Activated CD4-positive, alpha-beta T cell treated with anti-CD3 and anti-CD28 coated beads for 36 hours (primary cell): ENCODE results near the gene PXDN. TPM values are rescaled to one million over a fixed set of nuclear protein-coding genes. Genes with fewer than 3 reads are reported as not detected.

ENCODE experiments used
- ATAC-seq: fragments of 200-7000 bp; cut with Tn5 transposase; one replicate; pipeline ENCODE4 v1.10.0; 2021; ENCODE audit warnings: mild to moderate bottlenecking, moderate library complexity
- CTCF ChIA-PET: fragments of 350-600 bp; sonication (Branson Sonifier 250); formaldehyde crosslinking; loops from one replicate; lab custom pipeline; 2021; ENCODE audit warnings: antibody characterized with exemption; lab: Charles Lee
- POLR2A ChIA-PET: fragments of 350-600 bp; sonication (Branson Sonifier 250); formaldehyde crosslinking; loops from one replicate; lab custom pipeline; 2021; ENCODE audit warnings: antibody characterized with exemption, inconsistent platforms; lab: Charles Lee
- DNase-seq: peaks from one replicate; pipeline ENCODE4 v3.0.0-alpha.2; 2020
- H3K27ac Mint-ChIP-seq: one replicate; pipeline ENCODE4 v1.8.0; 2021; ENCODE audit warnings: mixed read lengths
- H3K27me3 Mint-ChIP-seq: one replicate; pipeline ENCODE4 v1.8.0; 2021; ENCODE audit warnings: mixed read lengths
- H3K36me3 Mint-ChIP-seq: one replicate; pipeline ENCODE4 v1.8.0; 2021; ENCODE audit warnings: low read depth, mixed read lengths
- H3K4me1 Mint-ChIP-seq: one replicate; pipeline ENCODE4 v1.8.0; 2021; ENCODE audit warnings: mixed read lengths
- H3K4me3 Mint-ChIP-seq: one replicate; pipeline ENCODE4 v1.8.0; 2021; ENCODE audit warnings: mild to moderate bottlenecking, moderate library complexity, mixed read lengths
- H3K9me3 Mint-ChIP-seq: one replicate; pipeline ENCODE4 v1.8.0; 2021; ENCODE audit warnings: low read depth, mixed read lengths
- intact Hi-C, 2 experiments: fragments of 100-400 bp; cut with DNase I in 1 of 2; cut with micrococcal nuclease in 1 of 2; formaldehyde crosslinking; loops; one replicate each; pipeline versions ENCODE4 v1.14.2 to v1.15.1; 2022 to 2024; cut with DNase I, micrococcal nuclease
- total RNA-seq, 2 experiments: library from RNA; stranded (reverse); gene quantifications; one replicate each; pipeline ENCODE4 v1.2.3, GENCODE V29; 2021

The PXDN gene
- total RNA-seq, 2 experiments from 2014 or later = 0.37 to 0.81 TPM

DNA sequence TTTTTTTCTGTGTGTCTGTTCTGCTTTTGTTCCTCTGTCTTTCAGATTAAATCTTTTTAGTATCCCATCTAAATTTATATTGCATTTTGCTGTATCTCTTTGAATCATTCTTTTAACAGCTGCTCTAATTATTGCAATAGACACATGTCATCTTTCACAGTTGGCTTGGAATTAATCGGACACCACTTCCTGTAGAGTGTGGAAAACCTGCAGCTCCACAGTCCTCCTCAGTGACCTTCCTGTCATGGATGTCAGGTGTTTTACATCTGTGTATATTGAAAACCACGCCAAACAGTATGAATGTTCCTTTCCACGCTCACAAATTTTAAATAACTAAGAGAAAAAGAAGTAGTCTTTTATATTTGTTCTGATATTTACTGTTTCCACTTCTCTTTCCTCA, 135.3 kb downstream of the PXDN start:
- no peaks in the 10 kb centered on the region for H3K9me3 Mint-ChIP-seq
- H3K27ac Mint-ChIP-seq = no peak overlapping the region
- no peaks in the 10 kb centered on the region for H3K36me3 Mint-ChIP-seq
- no peaks in the 10 kb centered on the region for H3K4me1 Mint-ChIP-seq
- intact Hi-C loops = no loop called here
- no peak for DNase-seq
- peaks cover 15% of the 10 kb centered on the region for H3K27me3 Mint-ChIP-seq
- no peak for ATAC-seq
- ChIA-PET POLR2A (no interaction called here), CTCF (interaction anchor here (0.6 kb wide), 1 partner anchor 121 kb away, joined by 3 read pairs; no protein-coding TSS in a partner anchor)
- no peak overlapping the region for H3K4me3 Mint-ChIP-seq

DNA sequence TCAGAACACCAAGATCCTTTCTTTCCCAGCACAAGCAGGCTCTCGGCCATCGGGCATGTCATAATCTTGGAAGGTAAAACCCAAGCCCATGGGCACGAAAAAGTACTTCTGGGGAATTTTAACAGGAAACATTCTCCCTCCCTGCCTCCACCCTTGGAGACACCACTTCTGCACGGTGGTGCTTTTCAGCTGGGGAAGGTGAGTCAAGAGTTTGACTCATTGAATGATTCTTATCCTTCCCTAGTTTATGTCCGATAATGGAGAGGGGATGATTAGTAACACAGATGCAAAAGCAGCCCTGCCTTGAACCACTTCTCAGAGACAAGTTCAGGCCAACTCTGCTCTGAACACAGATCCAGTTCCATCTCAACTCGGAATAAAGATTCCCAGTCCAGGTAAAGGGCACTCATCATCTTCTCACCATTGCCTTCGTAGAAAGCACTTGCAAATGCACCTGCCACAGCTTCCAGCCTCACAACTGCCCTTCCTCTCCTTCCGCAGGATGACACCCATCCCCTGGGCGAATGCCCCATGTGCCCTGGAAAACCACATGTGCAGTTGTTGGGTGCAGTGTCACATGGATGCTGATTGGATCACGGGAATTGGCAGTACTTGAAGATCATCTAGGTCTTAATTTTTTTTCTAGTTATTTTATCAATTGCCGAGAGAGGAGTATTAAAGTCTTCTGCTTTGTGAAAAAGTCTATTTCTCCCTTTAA, 136.2 kb downstream of the PXDN start:
- peaks cover 15% of the 10 kb centered on the region for H3K27me3 Mint-ChIP-seq
- DNase-seq = no peak
- no peak overlapping the region for H3K4me3 Mint-ChIP-seq
- ChIA-PET CTCF (no interaction called here), POLR2A (no interaction called here)
- H3K9me3 Mint-ChIP-seq = no peaks in the 10 kb centered on the region
- H3K36me3 Mint-ChIP-seq = no peaks in the 10 kb centered on the region
- ATAC-seq = no peak
- no peak overlapping the region for H3K27ac Mint-ChIP-seq
- no peaks in the 10 kb centered on the region for H3K4me1 Mint-ChIP-seq
- intact Hi-C loops = no loop called here

DNA sequence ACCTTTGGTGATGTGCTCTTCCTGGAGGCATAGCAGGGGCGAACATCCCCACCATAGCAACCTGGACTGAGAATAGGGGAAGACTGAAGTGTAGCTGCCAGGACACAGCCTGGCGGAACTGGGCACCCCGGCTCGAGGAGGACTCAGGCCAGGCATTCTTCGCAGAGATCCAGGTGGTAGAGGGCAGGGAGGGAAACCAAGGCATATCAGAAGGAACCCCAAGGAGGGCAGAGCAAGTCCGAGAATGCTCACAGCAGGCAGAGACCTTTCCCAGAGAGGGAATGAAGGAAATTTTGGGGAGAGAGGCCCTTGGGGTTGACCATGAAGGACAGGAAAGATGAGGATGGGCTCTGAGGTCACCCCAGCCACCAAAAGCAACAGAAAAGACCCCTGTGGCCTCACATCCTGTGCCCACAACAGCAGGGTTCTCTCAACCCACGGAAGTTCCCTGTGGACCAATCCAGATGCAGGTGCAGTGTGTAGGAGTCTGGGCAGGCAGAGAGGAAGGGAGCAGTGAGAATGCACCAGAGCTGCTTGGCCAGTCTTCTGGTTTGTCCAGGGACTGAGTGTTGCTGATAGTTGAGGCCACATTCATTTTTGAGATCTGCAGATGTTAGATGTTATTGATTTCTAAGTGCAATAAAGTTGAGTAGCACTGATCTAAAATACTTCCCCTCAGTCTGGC, 136.9 kb downstream of the PXDN start:
- H3K36me3 Mint-ChIP-seq = no peaks in the 10 kb centered on the region
- ATAC-seq = no peak
- H3K27ac Mint-ChIP-seq = no peak overlapping the region
- H3K27me3 Mint-ChIP-seq = peaks cover 12% of the 10 kb centered on the region
- ChIA-PET CTCF (no interaction called here), POLR2A (no interaction called here)
- H3K9me3 Mint-ChIP-seq = no peaks in the 10 kb centered on the region
- H3K4me3 Mint-ChIP-seq = no peak overlapping the region
- intact Hi-C loops = no loop called here
- H3K4me1 Mint-ChIP-seq = no peaks in the 10 kb centered on the region
- DNase-seq = no peak

DNA sequence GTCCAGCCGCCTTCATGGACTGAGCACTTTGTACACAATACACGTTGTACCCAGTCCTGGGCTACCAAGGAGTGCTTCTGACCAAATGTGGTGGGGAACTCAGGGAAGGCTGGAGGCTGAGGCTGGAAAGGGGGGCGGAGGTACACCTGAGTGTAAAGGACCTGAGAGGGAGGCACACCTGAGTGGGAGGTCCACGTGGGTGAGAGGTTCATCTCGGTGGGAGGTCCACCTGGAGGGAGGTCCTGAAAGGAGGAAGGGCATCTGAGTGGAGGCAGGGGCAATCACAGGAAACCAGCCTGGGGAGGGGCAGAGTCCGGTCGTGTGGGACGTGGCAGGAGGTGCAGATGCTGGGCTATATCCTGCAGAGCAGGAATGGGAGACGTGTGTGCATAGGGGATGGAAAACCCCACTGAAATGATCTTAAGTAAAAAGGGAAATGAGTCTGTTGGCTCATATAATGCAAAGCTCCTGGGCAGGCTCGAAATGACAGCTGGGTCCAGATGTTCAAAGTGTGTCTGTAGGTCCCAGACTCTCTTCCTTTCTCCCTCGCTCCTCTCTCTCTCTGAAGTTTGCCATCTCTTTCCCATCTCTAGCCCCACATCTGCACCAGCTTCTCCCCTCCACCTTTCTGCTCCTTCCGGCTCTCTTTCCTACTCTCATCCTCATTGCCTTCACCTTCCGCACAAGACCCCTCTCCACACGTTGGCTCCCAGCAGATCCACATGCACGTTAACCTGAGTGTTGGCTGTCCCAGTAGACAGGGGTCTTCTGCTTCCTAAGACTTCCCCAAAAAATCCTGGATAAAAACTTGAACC, 137.7 kb downstream of the PXDN start:
- Mint-ChIP-seq H3K27ac (no peak overlapping the region), H3K27me3 (peaks cover 12% of the 10 kb centered on the region), H3K9me3 (no peaks in the 10 kb centered on the region), H3K4me3 (no peak overlapping the region), H3K36me3 (no peaks in the 10 kb centered on the region), H3K4me1 (no peaks in the 10 kb centered on the region)
- ATAC-seq (no peak), DNase-seq (no peak)
- ChIA-PET CTCF (no interaction called here), POLR2A (no interaction called here)
- intact Hi-C loops = no loop called here

DNA sequence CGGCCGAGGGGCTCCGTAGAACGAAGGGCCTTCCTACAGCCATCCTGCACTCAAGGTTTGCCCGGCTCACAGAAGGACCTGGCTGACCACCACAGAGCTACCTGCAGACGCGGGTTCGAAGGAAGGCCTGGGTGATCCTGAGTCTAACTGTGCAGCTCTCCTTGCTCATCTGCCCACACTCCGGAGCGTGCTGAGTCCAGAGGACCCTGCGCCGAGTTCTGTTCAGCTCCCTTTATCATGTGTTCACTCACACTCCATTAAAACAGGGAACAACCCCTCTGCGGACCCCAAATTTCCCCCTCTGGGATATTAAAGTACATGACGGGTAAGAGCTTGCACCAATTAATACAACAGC, 138.3 kb downstream of the PXDN start:
- ChIA-PET POLR2A (no interaction called here), CTCF (no interaction called here)
- no peaks in the 10 kb centered on the region for H3K4me1 Mint-ChIP-seq
- no peaks in the 10 kb centered on the region for H3K9me3 Mint-ChIP-seq
- H3K27ac Mint-ChIP-seq = no peak overlapping the region
- intact Hi-C loops = no loop called here
- H3K27me3 Mint-ChIP-seq = peaks cover 14% of the 10 kb centered on the region
- no peak for ATAC-seq
- no peak overlapping the region for H3K4me3 Mint-ChIP-seq
- no peaks in the 10 kb centered on the region for H3K36me3 Mint-ChIP-seq
- no peak for DNase-seq

DNA sequence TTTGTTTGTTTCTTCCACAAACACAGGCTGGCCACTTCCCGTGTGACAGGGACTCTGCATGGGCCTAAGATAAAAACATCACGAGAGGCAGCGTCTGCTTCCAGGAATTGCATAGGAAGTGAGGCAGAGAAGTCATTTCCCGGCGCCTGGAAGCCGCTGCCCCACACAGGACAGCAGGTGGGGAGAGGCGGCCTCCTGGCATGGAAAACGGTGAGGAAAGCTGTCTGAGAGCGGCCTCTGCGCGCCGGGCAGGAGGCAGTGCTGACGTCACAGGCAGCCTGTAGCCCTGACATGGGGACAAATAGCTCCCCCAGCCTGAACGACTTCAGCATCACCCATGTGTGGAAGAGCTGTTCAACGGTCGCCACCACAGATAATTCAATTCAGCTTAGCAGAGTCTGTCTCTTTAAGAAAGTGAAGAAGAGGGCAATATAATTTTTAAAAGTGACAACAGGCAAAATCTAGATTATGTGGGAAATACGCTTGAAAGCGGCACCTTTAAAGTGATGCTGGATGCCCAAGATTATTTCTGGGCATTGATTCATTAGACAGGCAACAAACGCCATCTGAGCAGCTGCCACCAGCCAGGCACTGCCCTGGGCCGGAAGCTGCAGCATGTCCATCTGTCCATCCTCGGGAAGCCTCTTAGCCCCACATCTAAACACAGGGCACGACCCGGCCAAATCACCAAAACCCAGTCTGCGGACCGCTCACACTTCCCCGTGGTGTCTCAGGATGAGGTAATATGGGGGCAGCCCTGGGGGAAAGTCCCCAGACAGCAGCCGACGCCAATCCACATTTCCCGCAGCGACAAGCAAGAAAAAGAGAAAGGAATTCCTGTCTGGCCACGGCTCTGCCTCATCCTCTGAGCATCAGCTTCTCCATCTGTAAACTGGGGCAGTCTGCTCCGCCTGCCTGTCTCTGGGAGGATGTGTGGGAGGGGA, 138.9 kb downstream of the PXDN start:
- intact Hi-C loops = no loop called here
- CTCF ChIA-PET = no interaction called here
- POLR2A ChIA-PET = no interaction called here
- DNase-seq (no peak), ATAC-seq (no peak)
- Mint-ChIP-seq H3K36me3 (no peaks in the 10 kb centered on the region), H3K27ac (no peak overlapping the region), H3K9me3 (no peaks in the 10 kb centered on the region), H3K4me3 (no peak overlapping the region), H3K27me3 (peaks cover 14% of the 10 kb centered on the region), H3K4me1 (no peaks in the 10 kb centered on the region)

DNA sequence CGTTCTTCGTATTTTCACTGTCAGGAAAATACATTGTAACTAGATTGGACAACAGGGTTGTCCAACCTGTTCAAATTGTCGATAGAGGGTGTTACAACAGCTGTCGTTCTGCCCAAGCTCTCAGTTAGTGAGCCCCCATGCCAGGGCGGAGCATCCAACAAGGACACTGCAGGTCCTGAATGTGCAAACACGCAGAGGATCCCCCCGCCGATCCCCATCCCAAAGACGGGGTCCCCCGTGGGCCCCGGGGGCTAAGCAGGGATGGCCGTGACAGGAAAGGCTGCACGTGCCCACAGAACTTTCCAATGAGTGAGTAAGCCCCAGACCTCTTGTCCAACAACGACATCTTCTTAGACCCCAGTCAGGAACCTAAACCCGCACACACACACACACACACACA, 140.8 kb downstream of the PXDN start:
- ChIA-PET CTCF (no interaction called here), POLR2A (no interaction called here)
- Mint-ChIP-seq H3K4me3 (no peak overlapping the region), H3K9me3 (no peaks in the 10 kb centered on the region), H3K27me3 (peaks cover 14% of the 10 kb centered on the region), H3K36me3 (no peaks in the 10 kb centered on the region), H3K27ac (no peak overlapping the region), H3K4me1 (no peaks in the 10 kb centered on the region)
- intact Hi-C loops = no loop called here
- ATAC-seq = no peak
- DNase-seq = no peak

DNA sequence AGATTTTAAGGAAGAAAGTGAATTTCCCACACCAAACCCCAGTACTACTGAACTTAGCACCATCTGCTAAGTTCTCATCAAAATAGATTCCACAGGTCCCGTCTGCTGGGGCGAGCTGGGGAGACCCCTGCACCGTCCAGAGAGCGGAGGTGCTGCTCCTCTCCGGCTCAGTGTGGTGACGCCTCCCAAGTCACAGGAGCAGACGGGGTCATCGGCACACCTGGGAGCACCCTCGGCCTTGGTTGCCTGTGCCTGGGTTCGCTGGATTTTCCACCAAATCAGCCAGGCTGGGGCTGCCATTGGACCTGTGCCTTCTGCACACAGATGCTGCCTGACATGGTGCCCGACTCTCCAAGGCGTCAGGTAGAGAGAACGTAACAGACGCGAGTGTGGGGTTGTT, 141.3 kb downstream of the PXDN start:
- ATAC-seq = no peak
- Mint-ChIP-seq H3K36me3 (no peaks in the 10 kb centered on the region), H3K4me3 (no peak overlapping the region), H3K4me1 (no peaks in the 10 kb centered on the region), H3K9me3 (no peaks in the 10 kb centered on the region), H3K27ac (no peak overlapping the region), H3K27me3 (peaks cover 14% of the 10 kb centered on the region)
- intact Hi-C loops = no loop called here
- ChIA-PET POLR2A (no interaction called here), CTCF (no interaction called here)
- DNase-seq = no peak

DNA sequence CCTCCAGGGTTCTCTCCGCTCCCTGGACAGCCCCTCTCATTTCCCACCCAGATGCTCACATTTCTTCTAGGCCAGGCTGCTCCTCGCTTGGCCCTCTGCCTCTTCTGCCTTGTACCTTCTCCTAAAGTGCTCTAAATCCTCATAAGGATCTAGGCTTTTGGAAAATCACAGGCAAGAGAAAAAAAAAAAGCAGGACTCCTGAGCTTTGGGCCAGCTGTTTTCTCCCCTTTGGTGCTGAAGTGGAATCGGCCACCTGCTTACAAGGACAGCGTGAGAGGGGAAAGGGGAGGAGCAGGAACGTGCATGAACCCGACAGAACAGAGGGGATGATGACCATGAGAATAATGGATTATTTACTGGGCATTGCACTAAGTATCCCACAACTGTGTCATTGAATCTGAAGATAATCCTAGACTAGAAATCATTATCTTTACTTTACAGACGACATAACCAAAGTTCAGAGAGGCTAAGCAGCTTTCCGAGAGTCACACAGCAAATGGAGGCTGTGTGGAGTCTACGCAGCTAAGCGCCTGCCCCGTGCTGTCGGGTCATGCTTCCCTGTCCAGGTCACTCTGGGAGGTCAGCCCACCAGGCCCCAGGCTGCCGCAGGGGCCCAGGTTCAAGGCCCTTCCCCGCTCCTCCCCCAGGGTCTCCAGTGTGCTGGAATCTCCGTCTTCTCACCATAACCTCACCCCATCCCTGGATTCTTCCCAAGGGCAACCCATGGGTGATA, 141.9 kb downstream of the PXDN start:
- no peak overlapping the region for H3K27ac Mint-ChIP-seq
- no peaks in the 10 kb centered on the region for H3K36me3 Mint-ChIP-seq
- ChIA-PET POLR2A (no interaction called here), CTCF (no interaction called here)
- H3K4me1 Mint-ChIP-seq = no peaks in the 10 kb centered on the region
- ATAC-seq (no peak), DNase-seq (no peak)
- peaks cover 14% of the 10 kb centered on the region for H3K27me3 Mint-ChIP-seq
- H3K4me3 Mint-ChIP-seq = no peak overlapping the region
- intact Hi-C loops = no loop called here
- no peaks in the 10 kb centered on the region for H3K9me3 Mint-ChIP-seq

DNA sequence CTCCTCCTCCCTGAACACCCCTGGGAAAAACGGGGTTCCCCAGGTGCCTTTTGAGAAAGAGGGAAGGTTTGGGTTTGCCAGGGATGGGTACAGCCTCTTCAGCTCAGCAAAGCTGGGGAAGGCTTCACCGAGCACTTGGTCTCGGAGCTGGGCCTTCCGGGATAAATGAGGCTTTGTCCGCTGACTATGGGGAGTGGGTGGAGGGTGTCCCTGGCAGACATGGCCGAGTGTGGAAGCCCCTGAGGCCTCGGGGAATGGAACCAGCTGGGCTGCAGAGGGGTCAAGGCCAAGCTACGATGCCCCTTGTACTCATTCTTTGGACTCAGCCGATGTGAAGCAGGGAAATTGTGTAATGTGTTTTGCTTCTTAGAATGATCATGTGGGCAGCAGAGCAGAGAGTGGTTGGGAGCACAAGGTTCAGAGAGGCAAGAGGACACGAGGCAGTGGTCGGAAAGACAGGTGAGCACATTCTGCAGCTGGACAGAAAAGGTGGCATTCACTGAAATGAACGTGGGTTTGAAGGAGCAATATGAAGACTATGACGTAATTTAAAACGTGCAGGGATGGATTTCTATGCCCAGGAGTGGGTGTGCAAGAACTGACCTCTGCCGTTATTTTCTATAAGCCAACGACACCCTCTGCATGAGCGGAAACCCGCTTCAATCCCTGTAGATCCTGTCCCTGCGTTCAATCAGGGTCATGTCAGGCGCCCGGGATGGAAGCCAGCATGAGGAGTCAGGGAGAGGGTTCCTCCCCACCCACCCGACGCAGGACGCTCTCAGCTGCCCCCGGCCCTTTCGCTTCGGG, 142.6 kb downstream of the PXDN start:
- CTCF ChIA-PET = interaction anchor here (0.7 kb wide), 1 partner anchor 1149 kb away, joined by 3 read pairs; no protein-coding TSS in a partner anchor

More for the DNA sequence above, 142.6 kb downstream of the PXDN start:
- POLR2A ChIA-PET = interaction anchor here (0.6 kb wide), 1 partner anchor 10 kb away, joined by 4 read pairs; no protein-coding TSS in a partner anchor
- ATAC-seq = no peak
- Mint-ChIP-seq H3K9me3 (no peaks in the 10 kb centered on the region), H3K4me1 (no peaks in the 10 kb centered on the region), H3K27ac (no peak overlapping the region), H3K4me3 (no peak overlapping the region), H3K27me3 (peaks cover 7% of the 10 kb centered on the region), H3K36me3 (no peaks in the 10 kb centered on the region)
- intact Hi-C loops = no loop called here
- DNase-seq = no peak
